KOPT-K1 (cell line): Measurements from ENCODE around the gene ALPI.

Experiments
- H3K27ac ChIP-seq: fragments of 200-600 bp; sonication (generic); 2 replicates; pipeline ENCODE4 v1.5.1; 2016; ENCODE audit warnings: antibody characterized with exemption, mild to moderate bottlenecking, low read depth, low read length; ENCODE audit not compliant: poor library complexity, severe bottlenecking
- H3K36me3 ChIP-seq: fragments of 200-600 bp; sonication (generic); 2 replicates; pipeline ENCODE4 v1.5.1; 2017; ENCODE audit warnings: antibody characterized with exemption, mild to moderate bottlenecking, low read length, moderate library complexity; ENCODE audit not compliant: insufficient read depth
- H3K9me3 ChIP-seq: fragments of 200-600 bp; sonication (generic); 2 replicates; pipeline ENCODE4 v1.5.1; 2017; ENCODE audit warnings: antibody characterized with exemption, low read length, mild to moderate bottlenecking; ENCODE audit not compliant: insufficient read depth, poor library complexity, severe bottlenecking

Gene ALPI

DNA sequence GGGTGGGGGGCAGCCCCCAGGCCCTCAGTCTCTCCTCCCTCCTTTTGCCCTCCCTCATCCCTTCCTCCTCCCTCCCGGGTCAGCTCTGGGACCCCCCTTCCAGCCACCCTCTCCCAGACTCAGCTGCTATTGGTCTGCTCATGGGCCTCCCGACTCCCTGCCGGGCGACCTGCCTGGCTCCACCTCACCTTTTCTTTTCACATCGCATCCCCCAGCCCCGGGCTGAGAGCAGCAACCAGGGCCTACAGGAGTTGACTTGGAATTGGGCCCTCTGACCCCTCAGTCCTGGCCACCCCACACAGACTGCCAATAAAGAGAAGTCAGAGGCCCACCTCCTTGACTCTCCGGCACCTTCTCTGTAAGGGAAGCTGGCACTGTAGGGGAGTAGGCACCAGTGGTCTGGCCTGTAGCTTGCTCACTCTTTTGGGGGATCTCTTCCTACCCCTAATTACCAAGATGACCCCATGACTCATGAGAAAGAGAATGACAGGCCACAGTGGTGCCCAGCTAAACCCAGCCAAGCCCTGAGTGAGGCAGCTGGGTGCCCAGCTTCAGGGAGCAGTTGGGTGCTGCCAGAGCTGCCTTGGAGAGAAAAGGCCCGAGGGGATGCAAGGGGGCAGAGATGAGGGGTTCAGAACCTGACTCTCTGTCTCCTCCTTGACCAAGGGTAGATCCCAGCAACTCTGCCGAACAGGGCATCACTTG is 33.7 kb downstream of the ALPI start:
- H3K9me3 ChIP-seq = no peaks in the 10 kb centered on the region
- H3K27ac ChIP-seq = no peak overlapping the region
- H3K36me3 ChIP-seq = no peaks in the 10 kb centered on the region

- Histone ChIP-seq H3K27ac (no peak overlapping the region), H3K36me3 (no peaks in the 10 kb centered on the region), H3K9me3 (no peaks in the 10 kb centered on the region)
Observed at GRCh38 chr2:232490221-232491138, 34.5 kb downstream of the ALPI start.

GRCh38 chr2:232491139-232491780 is 35.3 kb downstream of the ALPI start:
- no peak overlapping the region for H3K27ac ChIP-seq
- H3K36me3 ChIP-seq = no peaks in the 10 kb centered on the region
- H3K9me3 ChIP-seq = no peaks in the 10 kb centered on the region

DNA sequence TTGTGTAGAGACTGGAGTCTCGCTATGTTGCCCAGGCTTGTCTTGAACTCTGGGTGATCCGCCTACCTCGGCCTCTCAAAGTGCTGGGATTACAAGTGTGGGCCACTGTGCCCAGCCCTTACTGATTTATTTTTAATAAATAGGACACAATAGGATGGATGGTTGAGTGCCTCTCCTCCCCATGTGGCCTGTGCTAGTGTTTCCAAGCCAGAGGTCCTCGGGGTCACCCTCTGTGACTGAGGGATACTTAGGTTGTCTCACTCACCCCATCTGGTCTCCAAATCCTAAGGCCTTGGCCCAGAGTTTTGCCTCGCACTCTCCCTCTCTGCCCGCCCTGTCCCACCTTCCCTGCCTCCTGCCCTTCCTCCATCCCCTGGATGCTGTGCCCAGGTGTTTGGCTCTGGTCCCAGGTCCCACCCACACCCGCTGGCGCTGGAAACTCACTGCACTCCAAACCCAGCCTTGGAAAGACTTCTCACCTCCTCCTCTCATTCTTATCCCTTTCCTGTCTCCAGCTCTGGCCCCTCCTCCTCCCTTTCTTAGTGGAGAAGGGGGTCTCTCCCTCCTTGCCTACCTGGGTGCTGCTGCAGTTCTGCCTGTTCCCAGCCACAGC is 36.4 kb downstream of the ALPI start:
- H3K9me3 ChIP-seq = no peaks in the 10 kb centered on the region
- H3K27ac ChIP-seq = no peak overlapping the region
- H3K36me3 ChIP-seq = no peaks in the 10 kb centered on the region

- H3K9me3 ChIP-seq = no peaks in the 10 kb centered on the region
- no peaks in the 10 kb centered on the region for H3K36me3 ChIP-seq
- no peak overlapping the region for H3K27ac ChIP-seq
Observed at GRCh38 chr2:232492963-232493700, 37.2 kb downstream of the ALPI start.

GRCh38 chr2:232493701-232494474 is 37.9 kb downstream of the ALPI start:
- no peak overlapping the region for H3K27ac ChIP-seq
- H3K9me3 ChIP-seq = no peaks in the 10 kb centered on the region
- H3K36me3 ChIP-seq = no peaks in the 10 kb centered on the region

DNA sequence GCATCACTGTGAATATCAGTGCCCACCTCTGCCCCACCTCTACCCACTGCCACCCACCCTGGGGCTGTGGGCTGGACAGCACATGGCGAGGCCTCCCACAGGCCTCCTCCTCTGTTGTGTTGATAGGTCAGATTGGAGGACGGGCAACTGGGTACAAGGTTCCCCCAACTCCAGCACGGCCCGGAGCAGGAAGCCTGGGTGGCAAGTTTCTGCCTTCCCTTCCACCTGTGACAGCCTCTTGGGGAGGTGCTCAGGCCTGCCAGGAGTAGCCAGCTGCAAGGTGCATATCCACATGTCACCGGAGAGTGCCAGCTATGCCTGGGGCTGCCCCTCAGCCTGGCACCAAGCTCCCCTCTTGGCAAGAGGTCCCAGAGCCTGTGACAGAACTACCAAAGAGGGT is 38.6 kb downstream of the ALPI start:
- Histone ChIP-seq H3K27ac (no peak overlapping the region), H3K9me3 (no peaks in the 10 kb centered on the region), H3K36me3 (no peaks in the 10 kb centered on the region)

- no peaks in the 10 kb centered on the region for H3K9me3 ChIP-seq
- no peak overlapping the region for H3K27ac ChIP-seq
- no peaks in the 10 kb centered on the region for H3K36me3 ChIP-seq
Observed at GRCh38 chr2:232495292-232495691, 39.3 kb downstream of the ALPI start.

DNA sequence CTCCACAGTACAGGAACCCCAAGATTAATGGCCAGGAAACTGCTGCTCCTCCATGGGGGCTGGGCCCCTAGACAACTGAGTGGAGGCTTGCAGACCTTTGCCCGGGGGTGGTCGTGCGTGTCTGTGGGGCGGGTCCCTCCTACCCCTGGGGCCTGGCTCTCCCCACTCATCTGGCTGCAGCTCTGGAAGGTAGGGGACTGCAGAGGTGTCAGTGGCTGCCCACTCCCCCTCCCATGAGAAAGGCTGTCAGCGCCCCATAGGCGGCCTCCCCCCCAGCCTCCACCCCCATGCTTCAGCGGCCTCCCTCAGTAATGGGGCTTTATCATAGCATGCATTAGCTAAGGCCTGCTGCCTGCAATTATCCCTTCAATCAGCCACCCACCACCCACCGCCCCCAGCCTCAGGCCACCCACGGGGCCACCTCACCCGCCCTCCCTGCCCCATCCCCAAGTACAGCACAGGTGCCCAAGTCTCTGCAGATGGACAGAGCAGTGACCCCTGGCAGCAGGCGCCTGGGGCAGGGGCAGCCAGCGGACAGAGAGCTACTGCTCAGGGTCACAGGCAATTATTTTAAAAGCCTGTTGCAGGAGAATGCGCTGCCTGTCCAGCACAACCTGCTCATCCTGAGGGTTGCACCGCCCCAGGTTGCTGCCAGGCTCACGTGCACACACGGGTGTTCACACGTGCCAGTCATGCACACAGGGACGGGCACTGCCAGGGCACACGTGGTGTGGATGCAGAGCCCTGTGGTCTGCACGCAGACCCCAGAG is 40.7 kb downstream of the ALPI start:
- no peak overlapping the region for H3K27ac ChIP-seq
- H3K9me3 ChIP-seq = no peaks in the 10 kb centered on the region
- no peaks in the 10 kb centered on the region for H3K36me3 ChIP-seq

DNA sequence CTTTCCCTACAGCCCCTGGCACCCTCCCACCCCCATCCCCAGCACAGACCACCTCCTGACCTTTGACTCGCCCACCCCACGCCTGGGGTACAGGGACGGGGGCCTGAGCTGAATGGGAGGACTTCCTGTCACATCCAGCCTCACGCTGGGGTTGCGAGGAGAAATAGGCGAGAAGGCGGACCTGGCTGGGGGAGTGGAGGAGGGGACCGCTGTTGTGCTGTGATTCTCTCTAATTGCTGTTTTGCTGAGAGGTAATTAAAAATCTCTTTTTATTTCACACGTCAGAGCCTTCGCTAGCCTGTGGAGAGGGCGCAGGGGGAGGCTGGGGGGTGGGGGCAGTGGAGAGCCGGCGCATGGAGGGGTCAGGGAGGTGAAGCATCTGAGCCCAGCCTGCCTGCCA is 41.4 kb downstream of the ALPI start:
- H3K27ac ChIP-seq = no peak overlapping the region
- no peaks in the 10 kb centered on the region for H3K9me3 ChIP-seq
- no peaks in the 10 kb centered on the region for H3K36me3 ChIP-seq

DNA sequence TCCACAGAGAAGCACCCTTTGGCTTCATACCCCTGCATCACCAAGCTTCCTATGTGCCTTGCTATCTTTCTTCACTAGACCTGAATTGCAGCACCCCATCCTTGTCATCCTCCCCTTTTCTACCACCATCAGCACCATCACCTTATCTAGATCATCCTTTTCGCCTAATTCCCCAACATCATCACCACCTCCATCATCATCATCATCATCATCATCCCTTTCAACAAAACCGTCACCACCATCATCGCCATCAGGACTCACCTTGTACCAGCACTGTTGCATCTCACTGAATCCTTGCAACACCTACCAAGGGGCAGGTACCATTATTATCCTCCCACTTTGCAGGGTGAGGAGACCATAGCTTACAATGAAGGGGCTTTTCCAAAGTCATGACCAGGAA is 42.5 kb downstream of the ALPI start:
- no peaks in the 10 kb centered on the region for H3K36me3 ChIP-seq
- H3K27ac ChIP-seq = no peak overlapping the region
- no peaks in the 10 kb centered on the region for H3K9me3 ChIP-seq

DNA sequence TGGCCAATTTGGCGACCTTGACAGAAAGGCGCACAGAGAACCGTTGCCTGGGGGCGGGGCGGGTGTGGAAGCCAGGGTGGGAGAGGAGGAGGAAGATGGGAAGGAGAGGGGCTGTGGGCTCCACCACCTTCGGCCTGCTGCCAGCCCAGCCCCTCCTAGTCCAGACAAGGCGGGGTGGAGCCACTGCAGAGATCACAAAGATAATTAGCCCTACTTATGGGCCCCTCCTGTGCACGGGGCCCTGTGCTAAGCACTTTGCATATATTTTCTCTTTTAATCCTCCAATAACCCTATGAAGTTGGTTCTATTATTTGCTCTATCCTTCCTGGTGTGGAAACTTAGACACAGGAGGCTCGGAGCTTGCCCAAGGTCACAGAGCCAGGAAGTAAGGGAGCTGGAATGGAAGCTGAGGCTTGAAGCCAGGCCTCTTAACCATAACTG is 45.4 kb downstream of the ALPI start:
- Histone ChIP-seq H3K27ac (no peak overlapping the region), H3K9me3 (no peaks in the 10 kb centered on the region), H3K36me3 (no peaks in the 10 kb centered on the region)

GRCh38 chr2:232501794-232502390 is 45.9 kb downstream of the ALPI start:
- H3K36me3 ChIP-seq = no peaks in the 10 kb centered on the region
- no peak overlapping the region for H3K27ac ChIP-seq
- no peaks in the 10 kb centered on the region for H3K9me3 ChIP-seq
